Cardiac fibroblast (primary cell): ENCODE measurements around the gene LAMTOR5.

Source experiments
- DNase-seq, 2 donors: peaks; one replicate each; pipeline versions ENCODE4 v3.0.0 to v3.0.0-alpha.2; 2010; ENCODE audit warnings: low read depth in 2 of 2
- H3K4me3 ChIP-seq, 2 donors: replicated peaks in 1 of 2; 1 replicate in 1 of 2; 2 replicates in 1 of 2; pipeline ENCODE4 v1.5.1; 2011; ENCODE audit warnings: low read depth in 2 of 2, low read length in 2 of 2, mild to moderate bottlenecking in 2 of 2, moderate library complexity in 1 of 2
- CTCF ChIP-seq: IDR thresholded peaks from one replicate; pipeline ENCODE4 v1.5.1; 2011; ENCODE audit warnings: low read depth, mild to moderate bottlenecking, low read length, inconsistent platforms

LAMTOR5 gene

DNA sequence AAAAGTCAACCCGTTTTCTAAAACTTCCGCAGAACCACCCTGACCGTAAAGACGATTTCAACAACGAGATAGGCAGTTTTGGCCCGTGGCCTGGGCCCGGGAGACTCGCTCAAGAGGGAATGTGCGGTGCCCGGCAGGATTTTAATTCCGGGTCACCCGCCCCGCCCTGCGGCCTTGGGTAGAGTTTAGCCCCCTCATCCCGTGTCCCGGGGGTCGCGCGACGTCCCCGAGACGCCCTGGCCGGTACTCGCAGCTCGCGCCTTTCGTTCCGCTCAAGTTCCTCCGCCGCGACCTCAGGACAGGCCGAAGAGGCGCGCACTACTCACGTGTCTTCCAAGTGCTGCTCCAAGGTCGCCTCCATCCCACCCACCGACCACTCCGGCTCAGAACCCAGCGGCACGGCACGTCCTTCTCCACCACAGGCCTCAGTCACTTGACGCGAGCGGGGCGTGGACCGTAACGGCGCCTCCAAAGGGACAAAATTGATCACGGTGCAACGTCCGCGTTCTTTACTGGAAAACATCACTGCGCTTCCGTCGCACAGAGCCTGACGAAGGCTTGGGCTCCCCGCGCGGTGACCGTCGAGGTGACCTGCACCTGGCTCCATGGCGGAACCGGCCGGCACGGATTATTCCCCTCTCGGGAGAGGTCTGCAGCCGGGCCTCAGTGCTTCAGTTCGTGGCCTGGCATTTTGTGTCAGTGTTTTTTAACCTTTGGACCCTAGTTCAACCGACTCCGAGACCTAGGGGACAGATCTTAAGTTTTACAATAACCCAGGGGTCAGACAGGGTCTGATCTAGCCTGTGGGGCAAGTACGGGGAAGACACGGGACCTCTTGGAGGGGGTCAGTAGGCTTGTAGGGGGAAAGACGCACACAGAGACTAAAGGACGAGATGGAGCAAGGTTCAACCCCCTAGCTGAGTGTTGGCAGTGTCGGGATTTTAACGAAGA lies at the start of gene LAMTOR5:
Gene LAMTOR5 (minus strand): TSS at position 435 of the 951 bp plus-strand sequence. CDS start 74 bp downstream, at position 361.
- peak within 1 kb of the TSS; percentile 77 to 89 for H3K4me3 ChIP-seq
- TF ChIP-seq CTCF = no peak
- peak; percentile 93 to 94 for DNase-seq

GRCh38 chr1:110457206-110457605 lies 49.7 kb upstream of the LAMTOR5 start:
- DNase-seq = no peak
- TF ChIP-seq CTCF = no peak
- no peak overlapping the region for H3K4me3 ChIP-seq

DNA sequence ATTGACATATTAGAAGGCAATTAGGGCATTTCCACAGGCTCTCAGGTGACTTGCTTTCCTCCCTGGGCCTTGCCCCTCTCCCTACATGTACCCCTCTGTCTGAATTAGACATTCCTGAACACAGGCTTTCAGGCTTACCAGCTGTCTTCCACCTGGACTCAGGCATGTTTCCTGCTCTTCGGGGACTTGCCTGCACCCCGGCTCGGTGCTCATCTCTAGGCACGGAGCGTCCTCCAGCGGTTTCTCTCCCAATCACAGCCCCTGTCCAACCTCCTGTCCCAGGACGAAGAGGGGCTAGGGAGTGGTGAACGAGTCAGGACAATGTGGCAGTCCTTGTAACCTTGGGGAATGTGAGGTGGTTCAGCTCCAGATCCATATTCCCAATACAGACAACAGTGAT lies 47.7 kb upstream of the LAMTOR5 start:
- H3K4me3 ChIP-seq = no peak overlapping the region
- no peak for TF ChIP-seq CTCF
- no peak for DNase-seq

DNA sequence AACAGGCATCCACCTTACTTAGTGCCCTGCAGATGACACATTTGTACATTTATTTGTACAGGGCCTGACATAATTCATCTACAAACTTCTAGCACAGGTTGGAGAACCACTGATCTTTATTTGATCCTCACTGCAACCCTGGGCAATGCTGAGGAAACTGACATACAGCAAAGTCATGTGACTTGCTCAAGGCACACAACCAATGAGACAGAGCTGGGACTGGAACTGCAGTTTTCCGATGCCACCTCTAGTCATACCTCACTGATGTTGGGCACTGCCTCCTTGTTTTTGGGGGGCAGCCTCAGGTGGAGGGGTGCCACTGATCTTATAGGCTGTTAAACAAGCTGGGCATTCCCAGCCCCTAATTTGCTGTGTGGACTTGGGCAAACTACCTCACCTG lies 46.8 kb upstream of the LAMTOR5 start:
- DNase-seq = no peak
- no peak overlapping the region for H3K4me3 ChIP-seq
- no peak for TF ChIP-seq CTCF

- DNase-seq = no peak
- no peak overlapping the region for H3K4me3 ChIP-seq
- TF ChIP-seq CTCF = no peak
Measured at GRCh38 chr1:110453829-110454228, 46.3 kb upstream of the LAMTOR5 start.

GRCh38 chr1:110452330-110452729 lies 44.8 kb upstream of the LAMTOR5 start:
- no peak for DNase-seq

More at GRCh38 chr1:110452330-110452729, 44.8 kb upstream of the LAMTOR5 start:
- no peak overlapping the region for H3K4me3 ChIP-seq
- TF ChIP-seq CTCF = no peak
